Lower leg skin (tissue), 4 donors: ENCODE measurements around the gene TANGO6. TPM values are rescaled to one million over a fixed set of nuclear protein-coding genes. Genes with fewer than 3 reads are reported as not detected.

Source experiments
- DNase-seq, 2 donors: peaks; one replicate each; pipeline ENCODE4 v3.0.0-alpha.2; 2019; ENCODE audit warnings: low spot score in 2 of 2
- H3K4me3 ChIP-seq: fragments of 200-600 bp; sonication (generic); 2 replicates; pipeline ENCODE4 v1.5.1; 2017; ENCODE audit warnings: mild to moderate bottlenecking, low read depth; ENCODE audit not compliant: poor library complexity, severe bottlenecking
- CTCF ChIP-seq, 3 donors: fragments of 450-650 bp; IDR thresholded peaks; one replicate each; pipeline ENCODE4 v1.5.1; 2016; ENCODE audit warnings: antibody characterized with exemption in 3 of 3, mild to moderate bottlenecking in 3 of 3, moderate library complexity in 2 of 3
- POLR2A ChIP-seq, 2 donors: fragments of 450-650 bp; IDR thresholded peaks; one replicate each; pipeline ENCODE4 v1.6.1; 2016 to 2017; ENCODE audit warnings: antibody characterized with exemption in 2 of 2, mild to moderate bottlenecking in 1 of 2, moderate library complexity in 1 of 2
- WGBS, 2 donors: methylation state at CpG; one replicate each; pipeline ENCODE4 v1.1.5; 2018; 5-methylcytosine and 5-hydroxymethylcytosine counted together
- intact Hi-C: fragments of 100-400 bp; cut with DNase I; formaldehyde crosslinking; loops from one replicate; pipeline ENCODE4 v1.15.0; 2023; ENCODE audit warnings: low total_unique reads
- total RNA-seq, 4 donors: library from RNA; depleted of rRNA; stranded (reverse); fragments of >200 nt; gene quantifications; one replicate each; pipeline ENCODE4 v1.1.0, GENCODE V29; 2016

Gene TANGO6
- total RNA-seq, 4 donors from 2014 or later = 7.9 to 17.0 (median 8.6) TPM

GRCh38 chr16:68973611-68974120 lies 130.3 kb downstream of the TANGO6 start:
- 82 to 86% methylated on average over 7 of the region's 7 CpGs for WGBS, 2 donors
- intact Hi-C loops = no loop called here
- TF ChIP-seq CTCF (IDR thresholded peaks at IDR 0.05) (no peak), POLR2A (IDR thresholded peaks at IDR 0.05) (no peak)

GRCh38 chr16:68978303-68978954 lies 135.1 kb downstream of the TANGO6 start:
- 86 to 91% methylated on average over 2 of the region's 2 CpGs for WGBS, 2 donors
- no peak for DNase-seq
- TF ChIP-seq CTCF (IDR thresholded peaks at IDR 0.05) (no peak), POLR2A (IDR thresholded peaks at IDR 0.05) (no peak)

More at GRCh38 chr16:68973611-68974120, 130.3 kb downstream of the TANGO6 start:
- H3K4me3 ChIP-seq = no peak overlapping the region
- no peak for DNase-seq

GRCh38 chr16:68980695-68981315 lies 137.5 kb downstream of the TANGO6 start:
- H3K4me3 ChIP-seq = no peak overlapping the region
- intact Hi-C loops = no loop called here
- WGBS, 2 donors = 93 to 94% methylated on average over 15 of the region's 15 CpGs
- TF ChIP-seq POLR2A (IDR thresholded peaks at IDR 0.05) = no peak
- TF ChIP-seq CTCF (IDR thresholded peaks at IDR 0.05) = no peak
- no peak for DNase-seq

More at GRCh38 chr16:68978303-68978954, 135.1 kb downstream of the TANGO6 start:
- H3K4me3 ChIP-seq = no peak overlapping the region
- intact Hi-C loops = no loop called here

GRCh38 chr16:68981971-68982370 lies 138.6 kb downstream of the TANGO6 start:
- no peak for TF ChIP-seq CTCF (IDR thresholded peaks at IDR 0.05)
- no peak for TF ChIP-seq POLR2A (IDR thresholded peaks at IDR 0.05)
- intact Hi-C loops = no loop called here
- 88 to 90% methylated on average over 2 of the region's 2 CpGs for WGBS, 2 donors
- H3K4me3 ChIP-seq = no peak overlapping the region
- DNase-seq = no peak

- WGBS, 2 donors = 71 to 90% methylated on average over 1 of the region's 1 CpG
- no peak overlapping the region for H3K4me3 ChIP-seq
- no peak for DNase-seq
- intact Hi-C loops = no loop called here
- TF ChIP-seq CTCF (IDR thresholded peaks at IDR 0.05) (no peak), POLR2A (IDR thresholded peaks at IDR 0.05) (no peak)
Measured at GRCh38 chr16:68984467-68984866, 141.1 kb downstream of the TANGO6 start.
